Fibroblast of lung (primary cell): Measurements from ENCODE around the gene LYAR.

Source experiments
- EZH2 ChIP-seq: IDR thresholded peaks from 2 replicates; pipeline ENCODE4 v1.5.1; 2012; ENCODE audit warnings: low read length, control low read depth, mild to moderate bottlenecking; ENCODE audit errors: missing control alignments
- TF ChIP-seq, protein P1 (sequence below), 2 donors: IDR thresholded peaks in 1 of 2; conservative IDR thresholded peaks in 1 of 2; 1 replicate in 1 of 2; 2 replicates in 1 of 2; pipeline ENCODE4 v1.5.1; 2011 to 2012; ENCODE audit warnings: low read length in 2 of 2, control low read depth in 1 of 2, inconsistent platforms in 1 of 2, low read depth in 1 of 2, mild to moderate bottlenecking in 1 of 2

DNA sequence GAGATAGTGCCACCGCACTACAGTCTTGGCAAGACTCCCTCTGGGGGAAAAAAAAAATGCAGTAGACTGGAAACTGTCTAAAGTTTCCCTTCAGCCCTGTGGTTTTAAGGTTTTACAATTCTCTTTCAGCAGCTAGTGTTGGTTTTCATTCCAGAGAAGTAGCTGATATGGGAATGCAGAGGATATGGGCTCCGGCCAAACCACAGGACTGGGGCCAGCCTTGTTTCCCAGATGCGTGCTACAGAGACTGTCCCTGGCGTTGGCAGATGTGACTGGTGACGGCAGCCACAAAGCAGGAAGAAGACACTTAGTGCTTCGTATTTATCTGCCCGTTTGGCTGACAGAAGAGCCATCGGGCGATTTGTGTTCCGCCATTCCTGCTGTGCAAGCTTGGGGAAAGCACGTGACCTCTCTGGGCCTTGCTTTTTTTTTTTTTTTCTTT is 43.3 kb upstream of the LYAR start:
- TF ChIP-seq, protein P1, sequence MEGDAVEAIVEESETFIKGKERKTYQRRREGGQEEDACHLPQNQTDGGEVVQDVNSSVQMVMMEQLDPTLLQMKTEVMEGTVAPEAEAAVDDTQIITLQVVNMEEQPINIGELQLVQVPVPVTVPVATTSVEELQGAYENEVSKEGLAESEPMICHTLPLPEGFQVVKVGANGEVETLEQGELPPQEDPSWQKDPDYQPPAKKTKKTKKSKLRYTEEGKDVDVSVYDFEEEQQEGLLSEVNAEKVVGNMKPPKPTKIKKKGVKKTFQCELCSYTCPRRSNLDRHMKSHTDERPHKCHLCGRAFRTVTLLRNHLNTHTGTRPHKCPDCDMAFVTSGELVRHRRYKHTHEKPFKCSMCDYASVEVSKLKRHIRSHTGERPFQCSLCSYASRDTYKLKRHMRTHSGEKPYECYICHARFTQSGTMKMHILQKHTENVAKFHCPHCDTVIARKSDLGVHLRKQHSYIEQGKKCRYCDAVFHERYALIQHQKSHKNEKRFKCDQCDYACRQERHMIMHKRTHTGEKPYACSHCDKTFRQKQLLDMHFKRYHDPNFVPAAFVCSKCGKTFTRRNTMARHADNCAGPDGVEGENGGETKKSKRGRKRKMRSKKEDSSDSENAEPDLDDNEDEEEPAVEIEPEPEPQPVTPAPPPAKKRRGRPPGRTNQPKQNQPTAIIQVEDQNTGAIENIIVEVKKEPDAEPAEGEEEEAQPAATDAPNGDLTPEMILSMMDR (conservative IDR thresholded peaks at IDR 0.05 in 1 of 2, IDR thresholded peaks at IDR 0.05 in 1 of 2; ENCODE audit: low read depth in 1 of 2, low read length in 2 of 2): no peak
- TF ChIP-seq EZH2: no peak
